CD4-positive, alpha-beta T cell treated with Interleukin-21 for 1 hour (primary cell): Measurements from ENCODE around the gene PCDHGA1.

Source experiments
- DNase-seq: peaks from one replicate; pipeline ENCODE4 v3.0.0-alpha.2; 2020

The PCDHGA1 gene

GRCh38 chr5:141493500-141494422 is 163.4 kb downstream of the PCDHGA1 start:
- no peak for DNase-seq

- no peak for DNase-seq
Measured at GRCh38 chr5:141494761-141495452, 164.6 kb downstream of the PCDHGA1 start.

- no peak for DNase-seq
Measured at GRCh38 chr5:141495453-141495811, 165.1 kb downstream of the PCDHGA1 start.

- no peak for DNase-seq
Measured at GRCh38 chr5:141496038-141496437, 165.7 kb downstream of the PCDHGA1 start.

GRCh38 chr5:141501761-141502160 is 171.4 kb downstream of the PCDHGA1 start:
- no peak for DNase-seq

GRCh38 chr5:141503681-141504080 is 173.4 kb downstream of the PCDHGA1 start:
- DNase-seq: no peak

- DNase-seq: no peak
Measured at GRCh38 chr5:141504216-141504615, 173.9 kb downstream of the PCDHGA1 start.

- DNase-seq: no peak
Measured at GRCh38 chr5:141506381-141507155, 176.3 kb downstream of the PCDHGA1 start.

GRCh38 chr5:141507387-141508091 is 177.2 kb downstream of the PCDHGA1 start:
- no peak for DNase-seq

- DNase-seq: no peak
Measured at GRCh38 chr5:141508440-141508797, 178.1 kb downstream of the PCDHGA1 start.

GRCh38 chr5:141508798-141509611 is 178.7 kb downstream of the PCDHGA1 start:
- no peak for DNase-seq

GRCh38 chr5:141510160-141510559 is 179.8 kb downstream of the PCDHGA1 start:
- DNase-seq: no peak

GRCh38 chr5:141510850-141511601 is 180.7 kb downstream of the PCDHGA1 start:
- DNase-seq: no peak

GRCh38 chr5:141511771-141512325 is 181.5 kb downstream of the PCDHGA1 start:
- no peak for DNase-seq

GRCh38 chr5:141512390-141512910 is 182.1 kb downstream of the PCDHGA1 start:
- peak; percentile 83 for DNase-seq

GRCh38 chr5:141512911-141513626 is 182.8 kb downstream of the PCDHGA1 start:
- DNase-seq: peak; percentile 15

- peak; percentile 35 for DNase-seq
Measured at GRCh38 chr5:141513627-141514329, 183.5 kb downstream of the PCDHGA1 start.

GRCh38 chr5:141514330-141515133 is 184.2 kb downstream of the PCDHGA1 start:
- no peak for DNase-seq
